WERI-Rb-1 (cell line): Measurements from ENCODE around the gene JAZF1.

Experiments
- DNase-seq: peaks from one replicate; pipeline ENCODE4 v3.0.0-alpha.2; 2020
- H3K27ac ChIP-seq: fragments of 250-450 bp; sonication (Bioruptor Pico); 2 replicates; pipeline ENCODE4 v1.5.1; 2020; ENCODE audit warnings: mild to moderate bottlenecking, moderate library complexity
- H3K27me3 ChIP-seq: fragments of 250-450 bp; sonication (Bioruptor Pico); 2 replicates; pipeline ENCODE4 v1.5.1; 2021; ENCODE audit warnings: mild to moderate bottlenecking, low read depth, moderate library complexity; ENCODE audit not compliant: insufficient read depth, severe bottlenecking
- H3K36me3 ChIP-seq: fragments of 250-450 bp; sonication (Bioruptor Pico); 2 replicates; pipeline ENCODE4 v1.5.1; 2020; ENCODE audit warnings: mild to moderate bottlenecking, moderate library complexity
- H3K4me3 ChIP-seq: 2 replicates; pipeline ENCODE4 v1.5.1; 2011; ENCODE audit warnings: low read depth, mild to moderate bottlenecking, control low read depth, low read length
- H3K9me3 ChIP-seq: fragments of 250-450 bp; sonication (Bioruptor Pico); 2 replicates; pipeline ENCODE4 v1.5.1; 2021; ENCODE audit warnings: mild to moderate bottlenecking, moderate library complexity; ENCODE audit not compliant: severe bottlenecking
- CTCF ChIP-seq: IDR thresholded peaks from 2 replicates; pipeline ENCODE4 v1.5.1; 2011; ENCODE audit warnings: low read depth, mild to moderate bottlenecking, control low read depth, inconsistent platforms, low read length

JAZF1 gene

GRCh38 chr7:28224172-28224571, 43.6 kb upstream of the JAZF1 start:
- no peaks in the 10 kb centered on the region for H3K36me3 ChIP-seq
- H3K27ac ChIP-seq, result no peak overlapping the region
- H3K9me3 ChIP-seq, result no peaks in the 10 kb centered on the region
- no peak overlapping the region for H3K4me3 ChIP-seq
- H3K27me3 ChIP-seq, result no peaks in the 10 kb centered on the region
- TF ChIP-seq CTCF, result no peak
- no peak for DNase-seq

DNA sequence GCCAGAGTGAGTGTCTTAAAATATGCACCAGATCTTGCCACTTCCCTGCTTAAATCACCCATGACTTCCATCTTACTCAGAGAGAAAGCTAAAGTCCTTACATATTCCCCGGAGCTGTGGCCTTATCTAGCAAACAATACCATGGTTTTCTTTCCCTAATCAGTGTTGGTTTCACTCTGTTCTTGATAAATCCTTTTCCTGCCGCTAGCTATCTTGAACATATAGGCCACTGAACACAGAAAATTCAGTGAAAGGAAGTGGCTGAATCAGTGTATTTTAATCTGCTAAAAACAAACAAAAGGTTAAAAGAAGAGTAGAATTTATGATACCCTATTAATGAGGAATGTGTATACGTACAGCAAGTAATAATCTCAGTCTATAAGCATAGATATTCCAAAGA, 42.0 kb upstream of the JAZF1 start:
- H3K27ac ChIP-seq, result no peak overlapping the region
- H3K9me3 ChIP-seq, result no peaks in the 10 kb centered on the region
- no peak overlapping the region for H3K4me3 ChIP-seq
- TF ChIP-seq CTCF, result no peak
- DNase-seq, result no peak
- H3K27me3 ChIP-seq, result no peaks in the 10 kb centered on the region
- H3K36me3 ChIP-seq, result no peaks in the 10 kb centered on the region

DNA sequence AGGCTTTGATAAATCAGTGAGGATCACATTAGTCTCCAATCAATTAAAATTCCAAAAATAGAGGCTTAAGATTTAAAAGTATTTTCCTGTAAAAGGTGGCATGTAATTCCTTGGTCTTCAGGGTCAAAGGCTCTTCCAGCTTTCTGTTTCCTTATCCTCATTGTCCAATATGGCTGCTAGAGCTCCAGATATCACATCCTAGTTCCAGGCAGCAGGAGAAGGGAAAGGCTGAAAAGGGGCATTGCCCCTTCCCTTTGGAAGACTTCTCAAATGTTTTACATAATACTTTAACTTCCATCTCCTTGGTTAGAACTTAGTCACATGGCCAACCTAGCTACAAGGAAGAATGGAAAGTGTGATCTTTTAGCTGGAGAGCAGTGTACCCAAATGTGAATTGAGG, 39.2 kb upstream of the JAZF1 start:
- no peak overlapping the region for H3K27ac ChIP-seq
- H3K9me3 ChIP-seq, result no peaks in the 10 kb centered on the region
- H3K4me3 ChIP-seq, result no peak overlapping the region
- no peak for DNase-seq
- no peak for TF ChIP-seq CTCF
- H3K27me3 ChIP-seq, result no peaks in the 10 kb centered on the region
- no peaks in the 10 kb centered on the region for H3K36me3 ChIP-seq

DNA sequence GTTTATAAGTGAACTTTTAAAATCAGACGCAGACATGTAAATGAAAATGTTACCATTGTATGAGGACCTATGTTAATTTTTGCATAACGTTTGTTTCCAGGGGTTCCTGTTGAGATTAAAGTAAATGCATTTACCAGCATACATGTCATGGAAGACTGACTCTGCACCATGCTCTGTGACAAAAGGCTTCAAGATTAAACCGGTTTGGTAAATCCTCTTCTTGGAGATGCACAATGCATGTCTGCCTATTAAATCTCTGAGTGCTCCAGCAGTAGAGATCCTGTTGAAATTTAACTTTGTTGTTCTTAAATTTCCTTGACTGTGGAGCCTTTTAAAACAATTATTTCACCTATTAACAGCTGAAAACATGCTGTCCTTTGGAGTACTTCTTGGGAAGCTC, 36.5 kb upstream of the JAZF1 start:
- H3K27ac ChIP-seq, result no peak overlapping the region
- DNase-seq, result no peak
- no peaks in the 10 kb centered on the region for H3K36me3 ChIP-seq
- no peaks in the 10 kb centered on the region for H3K9me3 ChIP-seq
- no peak overlapping the region for H3K4me3 ChIP-seq
- TF ChIP-seq CTCF, result no peak
- H3K27me3 ChIP-seq, result peaks cover 3% of the 10 kb centered on the region

DNA sequence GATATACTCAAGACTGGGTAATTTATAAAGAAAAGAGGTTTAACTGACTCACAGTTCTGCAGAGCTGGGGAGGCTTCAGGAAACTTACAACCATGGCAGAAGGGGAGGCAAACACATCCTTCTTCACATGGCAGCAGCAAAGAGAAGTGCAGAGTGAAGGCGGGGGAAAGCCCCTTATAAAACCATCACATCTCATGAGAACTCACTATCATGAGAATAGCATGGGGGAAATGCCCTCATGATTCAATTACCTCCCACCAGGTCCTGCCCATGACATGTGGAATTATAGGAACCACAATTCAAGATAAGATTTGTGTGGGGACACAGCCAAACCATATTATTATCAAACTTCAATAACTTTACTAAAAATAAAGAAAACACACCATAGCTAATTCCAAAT, 30.4 kb upstream of the JAZF1 start:
- Histone ChIP-seq H3K36me3 (no peaks in the 10 kb centered on the region), H3K27me3 (peaks cover 11% of the 10 kb centered on the region), H3K27ac (no peak overlapping the region), H3K4me3 (no peak overlapping the region), H3K9me3 (no peaks in the 10 kb centered on the region)
- no peak for DNase-seq
- no peak for TF ChIP-seq CTCF

DNA sequence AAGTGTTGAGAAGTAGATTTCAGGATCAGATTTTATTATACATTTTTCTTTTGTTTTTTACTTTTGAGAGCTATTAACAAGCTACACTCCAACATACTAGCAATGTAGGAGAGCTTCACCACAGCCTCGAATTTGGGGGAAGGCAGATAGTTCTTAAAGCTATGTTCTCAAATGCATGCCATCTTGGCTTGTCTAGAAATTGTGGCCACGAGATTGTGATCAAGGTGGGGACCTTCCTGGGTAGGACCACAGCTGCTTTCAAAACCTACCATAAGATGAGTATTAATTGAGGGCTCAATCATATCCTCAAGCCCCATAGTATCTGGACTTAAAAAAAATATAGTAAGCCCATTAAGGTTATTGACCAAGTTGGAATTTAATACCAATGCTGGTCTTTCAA, 27.9 kb upstream of the JAZF1 start:
- H3K27me3 ChIP-seq, result peaks cover 17% of the 10 kb centered on the region
- H3K27ac ChIP-seq, result no peak overlapping the region
- H3K9me3 ChIP-seq, result no peaks in the 10 kb centered on the region
- DNase-seq, result no peak
- no peak for TF ChIP-seq CTCF
- H3K4me3 ChIP-seq, result no peak overlapping the region
- H3K36me3 ChIP-seq, result no peaks in the 10 kb centered on the region
